GM21367 (cell line): ENCODE results near the gene CRACDL.
"Not testable (repeated sequence)": the region's sequence is repeated elsewhere in the genome, so short reads cannot be mapped to it uniquely, and the experiment has no call there.

Experiments used
- ATAC-seq: cut with Tn5 transposase; IDR thresholded peaks from one replicate; pipeline ENCODE4 v1.9.1; 2021; ENCODE audit not compliant: unreplicated experiment

Gene CRACDL

GRCh38 chr2:98759338-98759737 lies 176.7 kb downstream of the CRACDL start:
- ATAC-seq, result no peak

- ATAC-seq, result peak; percentile 76
These were observed 178.1 kb downstream of the CRACDL start for GRCh38 chr2:98757904-98758421.

DNA sequence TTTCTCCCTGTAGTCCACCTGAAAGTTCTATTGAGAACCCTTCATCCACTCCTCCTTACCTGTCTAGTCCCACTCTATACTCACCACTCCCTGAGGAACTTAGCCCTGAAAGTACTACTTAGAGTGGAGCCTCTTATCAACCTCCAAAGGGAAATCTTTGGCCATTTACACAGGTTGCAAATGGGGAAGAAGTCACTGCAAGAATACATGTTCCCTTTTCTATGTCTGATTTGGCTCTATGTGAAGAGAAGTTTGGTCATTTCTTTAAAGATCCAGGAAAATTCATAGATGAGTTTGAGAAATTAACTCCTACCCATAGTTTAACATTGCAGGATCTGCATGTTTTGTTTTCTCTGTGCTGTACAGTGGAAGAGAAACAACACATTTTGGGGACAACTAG lies 182.2 kb downstream of the CRACDL start:
- no peak for ATAC-seq

DNA sequence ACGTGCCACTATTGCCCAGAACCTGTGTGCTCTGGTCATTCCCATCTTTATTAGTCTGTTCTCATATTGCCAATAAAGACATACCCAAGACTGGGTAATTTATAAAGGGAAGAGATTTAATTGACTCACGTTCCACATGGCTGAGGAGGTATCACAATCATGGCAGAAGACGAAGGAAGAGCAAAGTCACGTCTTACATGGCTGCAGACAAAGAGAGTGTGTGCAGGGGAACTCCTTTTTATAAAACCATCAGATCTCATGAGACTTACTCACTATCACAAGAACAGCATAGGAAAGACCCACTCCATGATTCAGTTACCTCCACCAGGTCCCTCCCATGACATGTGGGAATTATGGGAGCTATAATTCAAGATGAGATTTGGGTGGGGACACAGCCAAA lies 183.3 kb downstream of the CRACDL start:
- ATAC-seq, result not testable (repeated sequence)

DNA sequence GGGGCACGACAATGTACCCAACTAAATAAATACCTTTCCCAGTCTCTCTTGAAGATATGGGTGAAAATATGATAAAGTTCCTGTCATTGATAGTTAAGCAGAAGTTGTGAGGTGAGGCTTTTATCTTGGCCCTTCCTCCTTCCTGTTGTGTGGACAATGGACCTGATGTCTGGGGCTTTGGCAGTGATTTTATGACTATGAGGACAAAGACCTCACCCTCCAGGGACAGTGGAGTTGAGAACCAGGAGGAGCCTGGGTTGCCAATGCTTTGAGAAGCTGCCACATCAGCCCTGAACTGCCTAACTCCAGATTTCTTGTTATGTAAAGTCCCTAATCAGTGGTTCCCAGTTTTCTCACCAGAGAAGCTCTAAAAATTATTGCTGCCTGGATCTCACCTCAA lies 184.3 kb downstream of the CRACDL start:
- ATAC-seq, result no peak

GRCh38 chr2:98750593-98751282 lies 185.3 kb downstream of the CRACDL start:
- ATAC-seq, result no peak

DNA sequence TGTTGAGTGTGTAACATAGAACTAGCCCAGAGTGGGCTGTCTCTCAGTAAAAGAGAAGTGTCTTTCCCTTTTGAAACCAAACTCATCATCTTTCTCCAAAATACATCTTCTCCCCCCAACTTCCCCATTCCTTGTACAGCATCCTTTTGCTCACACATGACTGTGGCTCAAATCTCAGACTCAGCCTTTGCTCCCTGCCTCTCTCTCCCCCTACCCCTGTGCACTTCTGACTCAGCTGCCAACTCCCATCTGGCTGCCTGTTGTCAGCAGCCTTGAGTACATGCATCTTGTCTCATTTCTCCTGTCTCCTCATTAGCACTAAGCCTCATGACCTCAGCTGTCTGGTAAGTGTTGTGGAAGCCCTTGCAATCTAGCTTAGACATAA lies 187.0 kb downstream of the CRACDL start:
- no peak for ATAC-seq

DNA sequence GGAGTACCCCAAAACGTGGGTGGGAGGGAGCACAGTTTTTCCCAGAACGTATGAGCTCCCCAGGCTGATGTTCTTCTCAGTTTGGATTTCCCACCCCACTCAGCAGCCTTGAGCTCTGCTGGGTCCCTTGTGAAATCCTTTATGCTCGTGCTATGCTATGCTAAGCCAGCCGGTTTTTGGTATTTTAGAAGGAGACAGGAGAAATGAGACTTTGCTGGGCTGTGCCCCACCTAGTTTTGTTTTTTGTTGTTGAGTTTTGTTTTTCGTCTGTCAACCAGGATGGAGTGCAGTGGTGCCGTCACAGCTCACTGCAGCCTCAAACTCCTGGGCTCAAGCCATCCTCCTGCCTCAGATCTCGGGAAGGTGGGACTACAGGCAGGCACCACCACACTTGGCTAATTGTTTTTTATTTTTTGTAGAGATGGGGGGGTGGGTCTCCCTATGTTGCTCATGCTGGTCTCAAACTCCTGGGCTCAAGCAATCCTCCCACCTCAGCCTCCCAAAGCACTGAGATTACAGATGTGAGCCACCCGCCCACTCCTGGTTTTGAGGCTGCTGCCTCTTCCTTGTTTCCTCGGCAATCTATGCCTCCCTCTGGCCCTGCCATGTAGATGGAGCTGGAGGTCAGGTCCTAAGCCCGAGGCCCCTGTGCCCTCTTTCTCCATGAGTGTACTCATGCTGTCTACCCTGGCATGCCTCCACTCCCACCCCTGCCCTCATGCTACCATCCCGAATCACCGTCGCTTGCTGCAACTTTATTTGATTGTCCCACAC lies 187.5 kb downstream of the CRACDL start:
- ATAC-seq, result no peak

- ATAC-seq, result no peak
These were observed 188.1 kb downstream of the CRACDL start for GRCh38 chr2:98747888-98748287.

DNA sequence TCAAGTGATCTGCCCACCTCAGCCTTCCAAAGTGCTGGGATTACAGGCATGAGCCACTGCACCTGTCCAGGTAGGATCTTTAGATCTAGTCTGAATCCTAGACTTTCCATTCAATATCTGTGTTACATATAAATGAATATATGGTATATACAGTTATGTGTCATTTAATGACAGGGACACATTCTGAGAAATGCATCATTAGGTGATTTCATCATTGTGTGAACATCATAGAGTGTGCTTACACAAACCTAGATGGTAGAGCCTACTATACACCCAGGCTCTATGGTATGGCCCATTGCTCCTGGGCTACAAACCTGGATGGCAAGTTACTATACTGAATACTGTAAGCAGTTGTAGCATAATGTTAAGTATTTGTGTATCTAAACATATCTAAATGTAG lies 189.6 kb downstream of the CRACDL start:
- no peak for ATAC-seq

- no peak for ATAC-seq
These were observed 191.4 kb downstream of the CRACDL start for GRCh38 chr2:98744595-98744994.
